HepG2 (cell line): ENCODE results near the gene DCAF16. TPM values are rescaled to one million over a fixed set of nuclear protein-coding genes. Genes with fewer than 3 reads are reported as not detected.

Experiments
- ATAC-seq: fragments of 200-7000 bp; cut with Tn5 transposase; 3 replicates; pipeline ENCODE4 v1.9.1; 2020; ENCODE audit warnings: mild to moderate bottlenecking, moderate library complexity
- BruUV-seq: library from RNA; stranded (reverse); fragments of 400-500 nt; replicated peaks from 2 replicates; lab custom pipeline; 2021; lab: Mats Ljungman, UMichigan
- CTCF ChIA-PET: fragments of 300-600 bp; formaldehyde crosslinking; extraction: SDS; loops from one replicate; lab custom pipeline; 2021; ENCODE audit warnings: low total read pairs, inconsistent platforms, low intra/inter-chr PET ratio; lab: Yijun Ruan, JAX
- POLR2A ChIA-PET: fragments of 350-600 bp; sonication (Branson Sonifier 250); formaldehyde crosslinking; loops from one replicate; lab custom pipeline; 2020; ENCODE audit warnings: antibody characterized with exemption, inconsistent platforms; lab: Yijun Ruan, JAX
- DNase-seq: peaks from one replicate; pipeline ENCODE4 v3.0.0-alpha.2; 2015; ENCODE audit warnings: low spot score
- FAIRE-seq: peaks from 3 replicates; lab custom pipeline; 2011; peaks lifted over from hg19 to GRCh38; lab: Jason Lieb, UNC
- H2AFZ ChIP-seq: one replicate; pipeline ENCODE4 v1.6.1; 2011; ENCODE audit warnings: low read length, inconsistent platforms
- H3K27ac ChIP-seq: fragments of 300-600 bp; 3 replicates; pipeline ENCODE4 v1.8.0; 2011; ENCODE audit warnings: mixed run types, mild to moderate bottlenecking, mixed read lengths, low read length, inconsistent platforms; ENCODE audit not compliant: insufficient read depth; ENCODE audit errors: extremely low read length
- H3K27me3 ChIP-seq, 2 experiments: fragments of 200-600 bp in 1 of 2; 2 replicates in 1 of 2; 3 replicates in 1 of 2; pipeline versions ENCODE4 v1.6.0 to v1.8.0; 2011; ENCODE audit warnings: low read length in 2 of 2, mild to moderate bottlenecking in 2 of 2, moderate library complexity in 2 of 2, inconsistent platforms in 1 of 2; ENCODE audit not compliant: insufficient read depth in 2 of 2, control insufficient read depth in 1 of 2
- H3K36me3 ChIP-seq, 2 experiments: fragments of 200-600 bp in 1 of 2; replicated peaks in 1 of 2; 2 replicates in 1 of 2; 3 replicates in 1 of 2; pipeline versions ENCODE4 v1.5.1 to v1.8.0; 2011; ENCODE audit warnings: low read length in 2 of 2, inconsistent platforms in 1 of 2; ENCODE audit not compliant: insufficient read depth in 2 of 2, control insufficient read depth in 1 of 2
- H3K4me1 ChIP-seq: 2 replicates; pipeline ENCODE4 v1.5.1; 2012; ENCODE audit warnings: low read length, inconsistent platforms; ENCODE audit not compliant: insufficient read depth
- H3K4me2 ChIP-seq: 2 replicates; pipeline ENCODE4 v1.6.0; 2011; ENCODE audit warnings: low read depth, low read length, inconsistent platforms
- H3K4me3 ChIP-seq, 3 experiments: fragments of 200-600 bp in 1 of 3; sonication (generic), shearing (Covaris generic) in 1 of 3; replicated peaks in 1 of 3; 2 replicates each; pipeline ENCODE4 v1.5.1; 2011 to 2016; ENCODE audit warnings: low read length in 3 of 3, inconsistent platforms in 2 of 3, low read depth in 2 of 3, mild to moderate bottlenecking in 2 of 3, control low read depth in 1 of 3, mixed read lengths in 1 of 3; ENCODE audit not compliant: insufficient read depth in 1 of 3
- H3K79me2 ChIP-seq: one replicate; pipeline ENCODE4 v1.6.1; 2011; ENCODE audit warnings: low read length, inconsistent platforms; ENCODE audit not compliant: insufficient read depth
- H3K9ac ChIP-seq: 2 replicates; pipeline ENCODE4 v1.6.0; 2011; ENCODE audit warnings: mild to moderate bottlenecking, low read depth, low read length, inconsistent platforms; ENCODE audit not compliant: insufficient read depth
- H3K9me3 ChIP-seq: 2 replicates; pipeline ENCODE4 v1.5.1; 2012; ENCODE audit warnings: mild to moderate bottlenecking, low read length
- H4K20me1 ChIP-seq: 2 replicates; pipeline ENCODE4 v1.6.0; 2011; ENCODE audit warnings: inconsistent platforms, mild to moderate bottlenecking, low read length, moderate library complexity; ENCODE audit not compliant: insufficient read depth
- HDAC6 ChIP-seq: fragments of 200-600 bp; sonication (generic); IDR thresholded peaks from 2 replicates; pipeline ENCODE4 v1.7.0; 2017; ENCODE audit warnings: mild to moderate bottlenecking, antibody characterized with exemption, low read length, low read depth
- HOXD1 ChIP-seq: sonication (generic); formaldehyde crosslinking; IDR thresholded peaks from 2 replicates; pipeline ENCODE4 v1.5.0; 2020; ENCODE audit warnings: missing genetic modification reagents
- RXRA ChIP-seq: sonication (generic); formaldehyde crosslinking; IDR thresholded peaks from 2 replicates; pipeline ENCODE4 v1.5.1; 2020; ENCODE audit warnings: missing genetic modification reagents
- SOX5 ChIP-seq: IDR thresholded peaks from 2 replicates; pipeline ENCODE4 v1.6.1; 2016; ENCODE audit warnings: borderline replicate concordance
- TCF12 ChIP-seq, 2 experiments: fragments of 450-650 bp in 1 of 2; sonication (generic) in 1 of 2; formaldehyde crosslinking in 1 of 2; IDR thresholded peaks; 2 replicates each; pipeline versions ENCODE4 v1.6.1 to v1.8.0; 2017 to 2022; ENCODE audit warnings: antibody characterized with exemption in 1 of 2, mild to moderate bottlenecking in 1 of 2, missing genetic modification reagents in 1 of 2, moderate library complexity in 1 of 2
- WGBS: methylation state at CpG from one replicate; pipeline ENCODE4 v1.1.6; 2017; ENCODE audit warnings: low lambda C conversion rate; 5-methylcytosine and 5-hydroxymethylcytosine counted together
- in situ Hi-C: cut with HindIII; loops from 2 replicates; pipeline ENCODE4 v1.10.0; 2017; ENCODE audit warnings: low pct_unique_long_range_greater_than_20kb; ENCODE audit not compliant: extremely low pct_ligation_motif_present
- intact Hi-C: fragments of 100-400 bp; cut with micrococcal nuclease; formaldehyde crosslinking; loops from one replicate; pipeline ENCODE4 v1.10.0; 2022; ENCODE audit not compliant: unreplicated experiment
- polyA plus RNA-seq, 8 experiments: library from polyadenylated mRNA; depleted of rRNA in 3 of 8; stranded (reverse) in 7 of 8; unstranded in 1 of 8; fragments of >200 nt; fragmentation: Illumina TruSeq in 4 of 8; extraction: Trizol in 4 of 8; gene quantifications; 2 replicates each; pipeline versions ENCODE4 v1.2.1 to v1.2.3, GENCODE V29; 2011 to 2016; ENCODE audit warnings: low read depth in 4 of 8, missing spikeins in 1 of 8, mixed read lengths in 1 of 8; ENCODE audit not compliant: insufficient read depth in 1 of 8
- total RNA-seq, 5 experiments: library from RNA; depleted of rRNA; stranded (reverse); fragments of >200 nt; fragmentation: Illumina TruSeq; extraction: Trizol; gene quantifications; 2 replicates each; pipeline ENCODE4 v1.2.3, GENCODE V29; 2016; ENCODE audit warnings: low read depth in 1 of 5
- TF ChIP-seq, protein P1 (sequence below): sonication (generic); formaldehyde crosslinking; IDR thresholded peaks from 2 replicates; pipeline ENCODE4 v1.4.0; 2020; ENCODE audit warnings: missing genetic modification reagents

Gene DCAF16
- total and polyA plus RNA-seq, 2 of the 13 experiments (the other 11 are each of a cell fraction or from before 2014, with no cell fraction given), result 37.5 to 41.9 TPM

GRCh38 chr4:17823871-17824669 lies 13.5 kb upstream of the DCAF16 start:
- Histone ChIP-seq H3K4me1 (no peaks in the 10 kb centered on the region), H3K79me2 (no peaks in the 10 kb centered on the region), H4K20me1 (no peaks in the 10 kb centered on the region), H2AFZ (no peak overlapping the region), H3K9me3 (no peaks in the 10 kb centered on the region), H3K4me2 (no peak overlapping the region), H3K9ac (no peak overlapping the region)
- DNase-seq, result no peak
- no peak for ATAC-seq
- 98% methylated on average over 1 of the region's 1 CpG for WGBS
- no TSS peak for BruUV-seq
- in situ Hi-C loops (no loop called here), intact Hi-C loops (no loop called here)
- CTCF ChIA-PET, result no interaction called here
- POLR2A ChIA-PET, result no interaction called here
- FAIRE-seq, result no peak
- TF ChIP-seq, protein P1, sequence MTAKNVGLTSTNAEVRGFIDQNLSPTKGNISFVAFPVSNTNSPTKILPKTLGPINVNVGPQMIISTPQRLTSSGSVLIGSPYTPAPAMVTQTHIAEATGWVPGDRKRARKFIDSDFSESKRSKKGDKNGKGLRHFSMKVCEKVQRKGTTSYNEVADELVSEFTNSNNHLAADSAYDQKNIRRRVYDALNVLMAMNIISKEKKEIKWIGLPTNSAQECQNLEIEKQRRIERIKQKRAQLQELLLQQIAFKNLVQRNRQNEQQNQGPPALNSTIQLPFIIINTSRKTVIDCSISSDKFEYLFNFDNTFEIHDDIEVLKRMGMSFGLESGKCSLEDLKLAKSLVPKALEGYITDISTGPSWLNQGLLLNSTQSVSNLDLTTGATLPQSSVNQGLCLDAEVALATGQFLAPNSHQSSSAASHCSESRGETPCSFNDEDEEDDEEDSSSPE (CRISPR knock-in tag), result no peak
- no peak for TF ChIP-seq TCF12 (IDR thresholded peaks at IDR 0.05)
- TF ChIP-seq TCF12 (CRISPR knock-in tag; IDR thresholded peaks at IDR 0.05), result no peak
- TF ChIP-seq HOXD1 (CRISPR knock-in tag), result no peak
- no peak for TF ChIP-seq HDAC6
- TF ChIP-seq RXRA (CRISPR knock-in tag), result no peak
- TF ChIP-seq SOX5, result no peak
- TF ChIP-seq, all 625 proteins: peak for 0
- Histone ChIP-seq H3K27ac (no peak overlapping the region), H3K4me3 (no peak overlapping the region), H3K27me3 (no peaks in the 10 kb centered on the region; a peak in 1 of 5 replicates), H3K36me3 (peaks cover 2 to 52% of the 10 kb centered on the region in 2 experiments)
